Measurements from ENCODE around the gene NEUROG1.
"Not testable (repeated sequence)": the region's sequence is repeated elsewhere in the genome, so short reads cannot be mapped to it uniquely, and the experiment has no call there.

The NEUROG1 gene

GRCh38 chr5:135502836-135503520, 32.8 kb downstream of the NEUROG1 start:
- DNase-seq (ENCODE audit: low read depth, low spot score) = no peak
- in situ Hi-C loops (cut with HindIII; ENCODE audit: low sequenced_read_pairs) = no loop called here
- TF ChIP-seq CTCF (IDR thresholded peaks at IDR 0.05; ENCODE audit: low read depth, low read length) = no peak

DNA sequence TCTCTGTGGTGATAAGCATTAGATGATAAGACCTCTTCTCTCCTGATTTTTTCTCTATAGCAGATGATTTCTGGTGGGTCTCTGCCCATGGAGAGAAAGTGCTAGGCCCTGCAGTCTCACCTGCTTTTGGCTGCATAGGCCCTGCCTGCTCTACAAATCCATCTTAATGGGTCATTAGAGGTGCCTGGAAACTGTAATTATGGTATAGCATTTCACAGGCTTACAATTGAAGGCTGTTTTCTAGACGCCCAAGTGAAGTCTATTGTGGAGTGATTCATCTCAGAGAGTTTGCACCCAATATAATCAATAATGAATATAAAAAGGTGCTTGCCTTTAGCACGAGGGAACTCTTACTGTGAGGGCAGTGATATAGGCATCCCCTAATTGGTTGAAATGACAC, 33.8 kb downstream of the NEUROG1 start:
- no peak for DNase-seq (ENCODE audit: low read depth, low spot score)
- in situ Hi-C loops (cut with HindIII; ENCODE audit: low sequenced_read_pairs) = no loop called here
- no peak for TF ChIP-seq CTCF (IDR thresholded peaks at IDR 0.05; ENCODE audit: low read depth, low read length)
- H3K4me3 ChIP-seq (ENCODE audit: low read depth, low read length) = no peak overlapping the region

More at GRCh38 chr5:135502836-135503520, 32.8 kb downstream of the NEUROG1 start:
- no peak overlapping the region for H3K4me3 ChIP-seq (ENCODE audit: low read depth, low read length)

DNA sequence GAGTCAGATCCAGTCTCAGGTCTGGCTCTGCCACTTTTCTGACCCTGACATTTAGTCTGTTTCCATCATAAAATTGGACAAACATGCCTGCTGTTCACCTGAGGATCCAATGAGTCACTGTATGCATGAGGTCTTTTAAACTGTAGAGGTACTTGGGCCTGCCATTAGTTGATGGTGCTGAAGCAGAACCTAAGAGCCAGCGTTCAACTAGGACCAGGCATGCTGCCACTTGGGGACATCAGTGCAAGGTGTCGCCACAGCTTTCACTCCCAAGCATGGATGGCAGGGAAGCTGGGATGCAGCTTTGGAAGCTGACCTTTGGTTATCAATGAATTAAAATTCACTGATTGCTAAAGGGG, 37.1 kb downstream of the NEUROG1 start:
- in situ Hi-C loops (cut with HindIII; ENCODE audit: low sequenced_read_pairs) = no loop called here
- no peak for DNase-seq (ENCODE audit: low read depth, low spot score)
- no peak overlapping the region for H3K4me3 ChIP-seq (ENCODE audit: low read depth, low read length)
- TF ChIP-seq CTCF (IDR thresholded peaks at IDR 0.05; ENCODE audit: low read depth, low read length) = no peak

GRCh38 chr5:135497971-135498636, 37.7 kb downstream of the NEUROG1 start:
- no peak overlapping the region for H3K4me3 ChIP-seq (ENCODE audit: low read depth, low read length)
- no peak for TF ChIP-seq CTCF (IDR thresholded peaks at IDR 0.05; ENCODE audit: low read depth, low read length)
- DNase-seq (ENCODE audit: low read depth, low spot score) = no peak
- in situ Hi-C loops (cut with HindIII; ENCODE audit: low sequenced_read_pairs) = no loop called here

- DNase-seq (ENCODE audit: low read depth, low spot score); H3K4me3 ChIP-seq (ENCODE audit: low read depth, low read length); in situ Hi-C loops (cut with HindIII; ENCODE audit: low sequenced_read_pairs): not testable (repeated sequence)
Measured at GRCh38 chr5:135495531-135495930, 40.2 kb downstream of the NEUROG1 start.

- no peak overlapping the region for H3K4me3 ChIP-seq (ENCODE audit: low read depth, low read length)
- no peak for DNase-seq (ENCODE audit: low read depth, low spot score)
- no peak for TF ChIP-seq CTCF (IDR thresholded peaks at IDR 0.05; ENCODE audit: low read depth, low read length)
- in situ Hi-C loops (cut with HindIII; ENCODE audit: low sequenced_read_pairs) = no loop called here
Measured at GRCh38 chr5:135494196-135494595, 41.6 kb downstream of the NEUROG1 start.

GRCh38 chr5:135493406-135494180, 42.2 kb downstream of the NEUROG1 start:
- DNase-seq (ENCODE audit: low read depth, low spot score) = peak; percentile 87
- in situ Hi-C loops (cut with HindIII; ENCODE audit: low sequenced_read_pairs) = no loop called here
- no peak overlapping the region for H3K4me3 ChIP-seq (ENCODE audit: low read depth, low read length)
- TF ChIP-seq CTCF (IDR thresholded peaks at IDR 0.05; ENCODE audit: low read depth, low read length) = no peak
